Measurements from ENCODE around the gene DNASE1L3. TPM values are rescaled to one million over a fixed set of nuclear protein-coding genes. Genes with fewer than 3 reads are reported as not detected.

Gene DNASE1L3
- total RNA-seq, 1 experiment from 2014 or later, result 0.27 TPM

GRCh38 chr3:58150810-58151199 lies 60.0 kb downstream of the DNASE1L3 start:
- TF ChIP-seq CTCF (IDR thresholded peaks at IDR 0.05; ENCODE audit: insufficient read depth in 1 of 2, low read depth in 1 of 2, low read length in 1 of 2, severe bottlenecking in 1 of 2, unreplicated experiment in 1 of 2), result no peak
- no peak for DNase-seq
- H3K27ac Mint-ChIP-seq (ENCODE audit: unreplicated experiment), result no peak overlapping the region
- CTCF ChIA-PET, result no interaction called here
- BruUV-seq (replicated peaks), result no TSS peak
- no peaks in the 10 kb centered on the region for H3K9me3 ChIP-seq
- peaks cover 7% of the 10 kb centered on the region for H3K4me1 Mint-ChIP-seq (ENCODE audit: low read depth, unreplicated experiment)
- POLR2A ChIA-PET, result no interaction called here
- intact Hi-C loops (cut with micrococcal nuclease; ENCODE audit: unreplicated experiment), result no loop called here
- no peaks in the 10 kb centered on the region for H3K4me1 ChIP-seq
- no peak overlapping the region for H3K4me3 ChIP-seq (ENCODE audit: low read depth, low read length)
- H3K27me3 ChIP-seq (replicated peaks; ENCODE audit: control insufficient read depth, insufficient read depth, low read length), result no peaks in the 10 kb centered on the region
- peaks cover 10% of the 10 kb centered on the region for H3K36me3 ChIP-seq (ENCODE audit: control insufficient read depth, insufficient read depth, low read length)
- no peaks in the 10 kb centered on the region for H3K9me3 Mint-ChIP-seq (ENCODE audit: unreplicated experiment)
- no peak overlapping the region for H3K4me3 Mint-ChIP-seq (ENCODE audit: unreplicated experiment)
- no peaks in the 10 kb centered on the region for H3K27me3 Mint-ChIP-seq (ENCODE audit: insufficient read depth, unreplicated experiment)
- H3K36me3 Mint-ChIP-seq (ENCODE audit: insufficient read depth, unreplicated experiment), result peaks cover 100% of the 10 kb centered on the region

- intact Hi-C loops (cut with micrococcal nuclease; ENCODE audit: unreplicated experiment), result no loop called here
- Mint-ChIP-seq H3K36me3 (ENCODE audit: insufficient read depth, unreplicated experiment) (peaks cover 100% of the 10 kb centered on the region), H3K4me3 (ENCODE audit: unreplicated experiment) (no peak overlapping the region), H3K9me3 (ENCODE audit: unreplicated experiment) (no peaks in the 10 kb centered on the region), H3K27me3 (ENCODE audit: insufficient read depth, unreplicated experiment) (no peaks in the 10 kb centered on the region), H3K27ac (ENCODE audit: unreplicated experiment) (no peak overlapping the region), H3K4me1 (ENCODE audit: low read depth, unreplicated experiment) (peaks cover 7% of the 10 kb centered on the region)
- Histone ChIP-seq H3K9me3 (no peaks in the 10 kb centered on the region), H3K4me1 (no peaks in the 10 kb centered on the region), H3K4me3 (ENCODE audit: low read depth, low read length) (no peak overlapping the region), H3K36me3 (ENCODE audit: control insufficient read depth, insufficient read depth, low read length) (peaks cover 13% of the 10 kb centered on the region), H3K27me3 (replicated peaks; ENCODE audit: control insufficient read depth, insufficient read depth, low read length) (no peaks in the 10 kb centered on the region)
- DNase-seq, result no peak
- POLR2A ChIA-PET, result no interaction called here
- no peak for TF ChIP-seq CTCF (IDR thresholded peaks at IDR 0.05; ENCODE audit: insufficient read depth in 1 of 2, low read depth in 1 of 2, low read length in 1 of 2, severe bottlenecking in 1 of 2, unreplicated experiment in 1 of 2)
- BruUV-seq (replicated peaks), result no TSS peak
- CTCF ChIA-PET, result no interaction called here
Observed at GRCh38 chr3:58150130-58150809, 60.5 kb downstream of the DNASE1L3 start.

- peaks cover 13% of the 10 kb centered on the region for H3K36me3 ChIP-seq (ENCODE audit: control insufficient read depth, insufficient read depth, low read length)
- Mint-ChIP-seq H3K9me3 (ENCODE audit: unreplicated experiment) (no peaks in the 10 kb centered on the region), H3K27me3 (ENCODE audit: insufficient read depth, unreplicated experiment) (no peaks in the 10 kb centered on the region), H3K4me1 (ENCODE audit: low read depth, unreplicated experiment) (peaks cover 9% of the 10 kb centered on the region), H3K4me3 (ENCODE audit: unreplicated experiment) (no peak overlapping the region), H3K27ac (ENCODE audit: unreplicated experiment) (no peak overlapping the region), H3K36me3 (ENCODE audit: insufficient read depth, unreplicated experiment) (peaks cover 100% of the 10 kb centered on the region)
- H3K4me1 ChIP-seq, result peaks cover 18% of the 10 kb centered on the region
- H3K4me3 ChIP-seq (ENCODE audit: low read depth, low read length), result no peak overlapping the region
- H3K27me3 ChIP-seq (replicated peaks; ENCODE audit: control insufficient read depth, insufficient read depth, low read length), result no peaks in the 10 kb centered on the region
- ChIA-PET POLR2A (interaction anchor here (0.5 kb wide), 1 partner anchor 223 kb away, joined by 3 read pairs; no protein-coding TSS in a partner anchor), CTCF (no interaction called here)
- no peak for TF ChIP-seq CTCF (IDR thresholded peaks at IDR 0.05; ENCODE audit: insufficient read depth in 1 of 2, low read depth in 1 of 2, low read length in 1 of 2, severe bottlenecking in 1 of 2, unreplicated experiment in 1 of 2)
- no peak for DNase-seq
- BruUV-seq (replicated peaks), result no TSS peak
- H3K9me3 ChIP-seq, result no peaks in the 10 kb centered on the region
- intact Hi-C loops (cut with micrococcal nuclease; ENCODE audit: unreplicated experiment), result no loop called here
Observed at GRCh38 chr3:58148049-58148448, 62.7 kb downstream of the DNASE1L3 start.
